HEK293 (cell line): ENCODE data around the gene TAS2R3.

ENCODE experiments used
- BCL11A ChIP-seq: fragments of 450-650 bp; formaldehyde crosslinking; IDR thresholded peaks from 2 replicates; pipeline ENCODE4 v1.5.1; 2016; ENCODE audit warnings: low read depth, missing biosample characterization, missing genetic modification characterization
- CTCF ChIP-seq: fragments of 450-650 bp; formaldehyde crosslinking; IDR thresholded peaks from 2 replicates; pipeline ENCODE4 v1.5.1; 2016; ENCODE audit warnings: missing biosample characterization, missing genetic modification characterization
- GLI4 ChIP-seq: fragments of 450-650 bp; formaldehyde crosslinking; IDR thresholded peaks from 2 replicates; pipeline ENCODE4 v1.5.1; 2016; ENCODE audit warnings: missing biosample characterization, missing genetic modification characterization
- GLIS1 ChIP-seq: fragments of 450-650 bp; formaldehyde crosslinking; IDR thresholded peaks from 2 replicates; pipeline ENCODE4 v1.5.1; 2016; ENCODE audit warnings: missing biosample characterization, missing genetic modification characterization
- KLF1 ChIP-seq: fragments of 450-650 bp; formaldehyde crosslinking; IDR thresholded peaks from 2 replicates; pipeline ENCODE4 v1.5.1; 2016; ENCODE audit warnings: missing biosample characterization, missing genetic modification characterization
- KLF8 ChIP-seq: fragments of 450-650 bp; formaldehyde crosslinking; IDR thresholded peaks from 2 replicates; pipeline ENCODE4 v1.5.1; 2016; ENCODE audit warnings: missing biosample characterization, missing genetic modification characterization
- PRDM1 ChIP-seq: fragments of 450-650 bp; formaldehyde crosslinking; IDR thresholded peaks from 2 replicates; pipeline ENCODE4; 2016; ENCODE audit warnings: missing biosample characterization, missing genetic modification characterization
- PRDM10 ChIP-seq: fragments of 450-650 bp; formaldehyde crosslinking; IDR thresholded peaks from 2 replicates; pipeline ENCODE4 v1.5.1; 2016; ENCODE audit warnings: missing biosample characterization, missing genetic modification characterization
- RBAK ChIP-seq: fragments of 450-650 bp; formaldehyde crosslinking; IDR thresholded peaks from 2 replicates; pipeline ENCODE4 v1.5.1; 2016; ENCODE audit warnings: missing biosample characterization, missing genetic modification characterization
- SALL2 ChIP-seq: fragments of 450-650 bp; formaldehyde crosslinking; IDR thresholded peaks from 2 replicates; pipeline ENCODE4 v1.5.0; 2017; ENCODE audit warnings: missing biosample characterization, mild to moderate bottlenecking, missing genetic modification characterization, borderline replicate concordance
- SP3 ChIP-seq: fragments of 450-650 bp; formaldehyde crosslinking; IDR thresholded peaks from 2 replicates; pipeline ENCODE4 v1.5.1; 2016; ENCODE audit warnings: missing biosample characterization, missing genetic modification characterization
- TRIM28 ChIP-seq: IDR thresholded peaks from 2 replicates; pipeline ENCODE4 v1.6.1; 2011; ENCODE audit warnings: low read length, control low read depth, borderline replicate concordance
- YY2 ChIP-seq: fragments of 450-650 bp; formaldehyde crosslinking; IDR thresholded peaks from 2 replicates; pipeline ENCODE4 v1.5.1; 2016; ENCODE audit warnings: missing biosample characterization, missing genetic modification characterization
- ZBTB1 ChIP-seq: fragments of 450-650 bp; formaldehyde crosslinking; IDR thresholded peaks from 2 replicates; pipeline ENCODE4 v1.5.1; 2016; ENCODE audit warnings: missing biosample characterization, missing genetic modification characterization
- ZBTB20 ChIP-seq: fragments of 450-650 bp; formaldehyde crosslinking; IDR thresholded peaks from 2 replicates; pipeline ENCODE4 v1.5.1; 2016; ENCODE audit warnings: missing biosample characterization, missing genetic modification characterization
- ZBTB21 ChIP-seq: fragments of 450-650 bp; formaldehyde crosslinking; IDR thresholded peaks from 2 replicates; pipeline ENCODE4 v1.5.1; 2017; ENCODE audit warnings: missing biosample characterization, missing genetic modification characterization
- ZNF10 ChIP-seq: fragments of 450-650 bp; formaldehyde crosslinking; IDR thresholded peaks from 2 replicates; pipeline ENCODE4 v1.5.1; 2017; ENCODE audit warnings: missing biosample characterization, missing genetic modification characterization
- ZNF169 ChIP-seq: fragments of 450-650 bp; formaldehyde crosslinking; IDR thresholded peaks from 2 replicates; pipeline ENCODE4 v1.5.1; 2016; ENCODE audit warnings: missing biosample characterization, missing genetic modification characterization
- ZNF223 ChIP-seq: fragments of 450-650 bp; formaldehyde crosslinking; IDR thresholded peaks from 2 replicates; pipeline ENCODE4 v1.5.1; 2016; ENCODE audit warnings: missing biosample characterization, missing genetic modification characterization
- ZNF560 ChIP-seq: fragments of 450-650 bp; formaldehyde crosslinking; IDR thresholded peaks from 2 replicates; pipeline ENCODE4 v1.5.1; 2017; ENCODE audit warnings: missing biosample characterization, missing genetic modification characterization, borderline replicate concordance
- ZNF580 ChIP-seq: fragments of 450-650 bp; formaldehyde crosslinking; IDR thresholded peaks from 2 replicates; pipeline ENCODE4 v1.5.1; 2016; ENCODE audit warnings: missing biosample characterization, missing genetic modification characterization
- ZNF596 ChIP-seq: fragments of 450-650 bp; IDR thresholded peaks from 2 replicates; pipeline ENCODE4 v1.5.0; 2018; ENCODE audit warnings: missing biosample characterization, mild to moderate bottlenecking, missing genetic modification characterization, moderate library complexity
- ZNF624 ChIP-seq: fragments of 450-650 bp; formaldehyde crosslinking; IDR thresholded peaks from 2 replicates; pipeline ENCODE4 v1.5.1; 2017; ENCODE audit warnings: missing biosample characterization, missing genetic modification characterization
- ZNF639 ChIP-seq: fragments of 450-650 bp; formaldehyde crosslinking; IDR thresholded peaks from 2 replicates; pipeline ENCODE4 v1.5.1; 2016; ENCODE audit warnings: missing biosample characterization, missing genetic modification characterization
- ZNF660 ChIP-seq: fragments of 450-650 bp; IDR thresholded peaks from 2 replicates; pipeline ENCODE4 v1.5.1; 2018; ENCODE audit warnings: missing biosample characterization, mild to moderate bottlenecking, missing genetic modification characterization
- ZNF692 ChIP-seq: fragments of 450-650 bp; formaldehyde crosslinking; IDR thresholded peaks from 2 replicates; pipeline ENCODE4 v1.5.1; 2016; ENCODE audit warnings: missing biosample characterization, missing genetic modification characterization
- ZNF747 ChIP-seq: fragments of 450-650 bp; formaldehyde crosslinking; IDR thresholded peaks from 2 replicates; pipeline ENCODE4 v1.5.1; 2016; ENCODE audit warnings: missing biosample characterization, missing genetic modification characterization
- ZNF837 ChIP-seq: fragments of 450-650 bp; formaldehyde crosslinking; IDR thresholded peaks from 2 replicates; pipeline ENCODE4 v1.5.1; 2016; ENCODE audit warnings: missing biosample characterization, missing genetic modification characterization
- ZSCAN30 ChIP-seq: fragments of 450-650 bp; IDR thresholded peaks from 2 replicates; pipeline ENCODE4 v1.5.1; 2018; ENCODE audit warnings: missing biosample characterization, mild to moderate bottlenecking, missing genetic modification characterization, moderate library complexity
- TF ChIP-seq, protein P1 (sequence below): fragments of 450-650 bp; formaldehyde crosslinking; IDR thresholded peaks from 2 replicates; pipeline ENCODE4 v1.5.1; 2016; ENCODE audit warnings: missing biosample characterization, missing genetic modification characterization

The TAS2R3 gene

DNA sequence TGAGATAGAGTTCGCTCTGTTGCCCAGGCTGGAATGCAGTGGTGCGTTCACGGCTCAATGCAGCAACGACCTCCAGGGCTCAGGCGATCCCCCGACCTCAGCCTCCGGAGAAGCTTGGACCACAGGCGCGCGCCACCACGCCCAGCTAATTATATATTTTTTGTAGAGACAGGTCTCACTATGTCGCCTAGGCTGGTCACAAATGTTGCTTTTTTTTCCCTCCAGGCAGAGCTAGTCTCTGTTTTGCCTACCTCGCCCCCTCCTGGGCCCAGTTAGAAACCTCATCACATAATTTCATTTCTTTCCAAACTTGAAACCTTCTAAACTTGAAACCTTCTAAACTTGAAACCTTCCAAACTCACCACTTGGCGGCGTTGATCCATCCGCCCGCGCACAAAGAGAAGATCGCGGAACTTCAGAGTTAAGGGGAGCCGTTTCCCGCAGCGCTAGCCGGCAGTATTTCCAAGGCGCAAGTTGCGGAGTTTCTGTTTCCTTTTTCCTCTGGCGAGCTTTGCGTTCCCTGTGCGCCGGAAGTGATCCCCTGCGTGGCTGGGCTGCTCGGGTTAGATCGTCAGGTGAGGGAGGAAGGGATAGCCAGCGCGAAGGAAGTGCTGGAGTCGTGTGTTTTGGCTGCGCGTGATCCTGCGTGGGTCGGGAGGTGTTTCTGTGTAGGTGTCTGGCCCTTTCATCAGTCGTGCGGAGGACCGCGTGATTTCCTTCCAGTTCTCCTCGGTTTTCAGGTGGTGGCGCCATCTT is 25.9 kb upstream of the TAS2R3 start, which contains the start of gene SSBP1 (continued):
- TF ChIP-seq, protein P1, sequence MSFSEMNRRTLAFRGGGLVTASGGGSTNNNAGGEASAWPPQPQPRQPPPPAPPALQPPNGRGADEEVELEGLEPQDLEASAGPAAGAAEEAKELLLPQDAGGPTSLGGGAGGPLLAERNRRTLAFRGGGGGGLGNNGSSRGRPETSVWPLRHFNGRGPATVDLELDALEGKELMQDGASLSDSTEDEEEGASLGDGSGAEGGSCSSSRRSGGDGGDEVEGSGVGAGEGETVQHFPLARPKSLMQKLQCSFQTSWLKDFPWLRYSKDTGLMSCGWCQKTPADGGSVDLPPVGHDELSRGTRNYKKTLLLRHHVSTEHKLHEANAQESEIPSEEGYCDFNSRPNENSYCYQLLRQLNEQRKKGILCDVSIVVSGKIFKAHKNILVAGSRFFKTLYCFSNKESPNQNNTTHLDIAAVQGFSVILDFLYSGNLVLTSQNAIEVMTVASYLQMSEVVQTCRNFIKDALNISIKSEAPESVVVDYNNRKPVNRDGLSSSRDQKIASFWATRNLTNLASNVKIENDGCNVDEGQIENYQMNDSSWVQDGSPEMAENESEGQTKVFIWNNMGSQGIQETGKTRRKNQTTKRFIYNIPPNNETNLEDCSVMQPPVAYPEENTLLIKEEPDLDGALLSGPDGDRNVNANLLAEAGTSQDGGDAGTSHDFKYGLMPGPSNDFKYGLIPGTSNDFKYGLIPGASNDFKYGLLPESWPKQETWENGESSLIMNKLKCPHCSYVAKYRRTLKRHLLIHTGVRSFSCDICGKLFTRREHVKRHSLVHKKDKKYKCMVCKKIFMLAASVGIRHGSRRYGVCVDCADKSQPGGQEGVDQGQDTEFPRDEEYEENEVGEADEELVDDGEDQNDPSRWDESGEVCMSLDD (tag by site-specific recombination), result 0 out of 2 replicates have a peak, but pooled peaks have one; percentile 29
- TF ChIP-seq CTCF (peak; percentile 95), ZNF596 (tag by site-specific recombination) (no peak), SP3 (tag by site-specific recombination) (peak; percentile 73), SALL2 (tag by site-specific recombination) (peak; percentile 75; the same call in 1 of the 2 replicates), ZBTB20 (peak; percentile 54; the same call in 1 of the 2 replicates), RBAK (tag by site-specific recombination) (no peak), ZNF692 (tag by site-specific recombination) (peak; percentile 92), GLIS1 (tag by site-specific recombination) (peak; percentile 48), ZNF747 (tag by site-specific recombination) (no peak), ZNF660 (tag by site-specific recombination) (peak; percentile 100), ZNF837 (no peak), PRDM1 (tag by site-specific recombination) (0 out of 2 replicates have a peak, but pooled peaks have one; percentile 8), ZNF169 (no peak), BCL11A (tag by site-specific recombination) (no peak; the same call in 1 of the 2 replicates), ZSCAN30 (peak; percentile 97), YY2 (peak; percentile 83; the same call in 1 of the 2 replicates), ZNF10 (tag by site-specific recombination) (peak; percentile 98), ZBTB1 (peak; percentile 99), PRDM10 (tag by site-specific recombination) (peak; percentile 85), TRIM28 (peak; percentile 98), ZNF624 (tag by site-specific recombination) (peak; percentile 75; the same call in 1 of the 2 replicates), ZNF223 (no peak), KLF8 (tag by site-specific recombination) (peak; percentile 94), ZBTB21 (tag by site-specific recombination) (peak; percentile 75), ZNF580 (tag by site-specific recombination) (peak; percentile 95), ZNF560 (tag by site-specific recombination) (no peak), KLF1 (peak; percentile 46), GLI4 (tag by site-specific recombination) (peak; percentile 89), ZNF639 (tag by site-specific recombination) (peak; percentile 98)
